PC-3 (cell line): ENCODE measurements around the gene TBC1D24.

Source experiments
- EZH2 ChIP-seq: fragments of 300-600 bp; sonication (generic); IDR thresholded peaks from one replicate; pipeline ENCODE4 v1.6.1; 2017; ENCODE audit warnings: antibody characterized with exemption, mild to moderate bottlenecking, low read length; ENCODE audit not compliant: unreplicated experiment
- EZH2phosphoT487 ChIP-seq: fragments of 300-600 bp; sonication (generic); IDR thresholded peaks from 2 replicates; pipeline ENCODE4 v1.6.1; 2018; ENCODE audit warnings: mild to moderate bottlenecking, antibody characterized with exemption, low read length, borderline replicate concordance
- TF ChIP-seq, protein P1 (sequence below): fragments of 300-600 bp; sonication (generic); conservative IDR thresholded peaks from 2 replicates; pipeline ENCODE4 v1.5.1; 2017; ENCODE audit warnings: antibody characterized with exemption, low read depth, mild to moderate bottlenecking, low read length

DNA sequence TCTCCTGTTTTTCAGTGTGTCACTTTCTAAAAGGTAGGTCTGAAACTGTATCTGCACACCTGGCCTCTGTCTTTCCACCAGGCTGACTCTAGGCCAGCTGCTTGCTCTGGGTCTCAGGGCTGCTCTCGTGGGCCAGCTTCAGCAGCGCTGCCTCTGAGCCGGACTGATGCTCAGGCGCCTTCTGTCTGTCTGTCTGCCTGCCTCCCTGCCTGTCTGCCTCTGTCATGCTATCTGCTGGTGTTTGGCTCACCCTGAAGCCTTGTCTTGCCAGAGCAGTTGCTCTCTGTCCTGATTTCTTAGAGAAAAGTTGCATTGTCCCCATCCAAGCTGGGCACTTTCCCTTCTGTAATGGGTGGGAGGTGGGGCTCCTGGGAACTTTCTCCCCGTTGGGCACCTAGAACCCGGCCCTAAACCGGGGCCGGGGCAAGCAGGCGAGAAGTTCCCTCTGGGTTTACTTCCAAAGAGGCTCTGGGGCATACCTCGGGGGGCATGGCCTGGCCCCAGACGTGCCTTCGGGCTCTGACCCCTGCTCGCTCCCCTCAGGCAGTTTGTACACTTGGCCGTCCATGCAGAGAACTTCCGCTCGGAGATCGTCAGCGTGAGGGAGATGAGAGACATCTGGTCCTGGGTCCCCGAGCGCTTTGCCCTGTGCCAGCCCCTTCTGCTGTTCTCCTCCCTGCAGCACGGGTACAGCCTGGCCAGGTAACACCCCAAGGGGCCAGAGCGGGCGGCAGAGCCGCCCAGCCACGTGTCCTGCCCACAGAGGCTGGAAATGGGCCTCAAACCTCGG, 23.0 kb downstream of the TBC1D24 start:
- TF ChIP-seq EZH2 (no peak), EZH2phosphoT487 (no peak)
- TF ChIP-seq, protein P1, sequence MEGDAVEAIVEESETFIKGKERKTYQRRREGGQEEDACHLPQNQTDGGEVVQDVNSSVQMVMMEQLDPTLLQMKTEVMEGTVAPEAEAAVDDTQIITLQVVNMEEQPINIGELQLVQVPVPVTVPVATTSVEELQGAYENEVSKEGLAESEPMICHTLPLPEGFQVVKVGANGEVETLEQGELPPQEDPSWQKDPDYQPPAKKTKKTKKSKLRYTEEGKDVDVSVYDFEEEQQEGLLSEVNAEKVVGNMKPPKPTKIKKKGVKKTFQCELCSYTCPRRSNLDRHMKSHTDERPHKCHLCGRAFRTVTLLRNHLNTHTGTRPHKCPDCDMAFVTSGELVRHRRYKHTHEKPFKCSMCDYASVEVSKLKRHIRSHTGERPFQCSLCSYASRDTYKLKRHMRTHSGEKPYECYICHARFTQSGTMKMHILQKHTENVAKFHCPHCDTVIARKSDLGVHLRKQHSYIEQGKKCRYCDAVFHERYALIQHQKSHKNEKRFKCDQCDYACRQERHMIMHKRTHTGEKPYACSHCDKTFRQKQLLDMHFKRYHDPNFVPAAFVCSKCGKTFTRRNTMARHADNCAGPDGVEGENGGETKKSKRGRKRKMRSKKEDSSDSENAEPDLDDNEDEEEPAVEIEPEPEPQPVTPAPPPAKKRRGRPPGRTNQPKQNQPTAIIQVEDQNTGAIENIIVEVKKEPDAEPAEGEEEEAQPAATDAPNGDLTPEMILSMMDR: no peak
